Skin of body (tissue), 2 donors: ENCODE results near the gene PAXIP1. TPM values are rescaled to one million over a fixed set of nuclear protein-coding genes. Genes with fewer than 3 reads are reported as not detected.

Experiments used
- DNase-seq: peaks from one replicate; lab custom pipeline; 2025; lab: John Stamatoyannopoulos, UW
- total RNA-seq: library from RNA; depleted of rRNA; stranded (reverse); fragments of >200 nt; gene quantifications from one replicate; pipeline ENCODE4 v1.2.3, GENCODE V29; 2014

PAXIP1 gene
- total RNA-seq, 1 donor from 2014 or later = 10.5 TPM

DNA sequence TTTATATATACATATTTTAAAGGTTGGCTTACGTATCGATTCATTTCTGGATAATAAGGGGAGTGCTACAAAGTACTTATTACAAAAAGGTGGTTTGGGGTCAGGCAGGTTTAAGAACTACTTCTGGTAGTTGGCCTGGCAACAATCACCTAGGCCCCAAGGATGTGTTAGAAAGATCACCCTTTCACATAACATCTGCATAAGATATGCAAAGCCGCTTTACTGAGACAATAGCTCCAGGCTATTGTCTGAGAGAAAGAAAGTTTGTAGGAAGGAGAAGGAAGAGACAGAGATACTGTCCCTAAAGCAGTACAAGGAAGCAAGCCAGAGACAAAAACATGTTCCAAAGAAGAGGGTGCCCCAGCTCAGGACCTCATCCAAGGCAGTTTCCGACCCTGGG, 6.2 kb downstream of the PAXIP1 start:
- no peak for DNase-seq

DNA sequence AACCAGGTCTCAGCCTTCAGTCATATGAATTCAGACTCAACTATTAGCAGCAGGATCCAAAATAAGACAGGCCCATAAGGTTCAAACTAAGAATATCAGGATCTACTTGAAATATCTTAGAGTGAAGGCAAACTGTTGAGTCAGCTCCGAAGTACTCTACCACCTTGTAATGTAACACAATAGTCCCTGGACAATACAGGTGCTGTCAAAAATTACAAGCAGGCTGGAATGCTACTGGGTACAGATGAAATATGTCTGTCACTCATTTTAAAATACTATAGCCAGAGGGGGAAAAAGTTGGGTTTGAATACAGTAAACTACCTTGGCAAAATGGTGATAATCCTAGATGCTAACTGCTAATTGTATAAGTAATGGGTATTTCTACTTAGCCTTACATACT, 6.8 kb downstream of the PAXIP1 start:
- no peak for DNase-seq

DNA sequence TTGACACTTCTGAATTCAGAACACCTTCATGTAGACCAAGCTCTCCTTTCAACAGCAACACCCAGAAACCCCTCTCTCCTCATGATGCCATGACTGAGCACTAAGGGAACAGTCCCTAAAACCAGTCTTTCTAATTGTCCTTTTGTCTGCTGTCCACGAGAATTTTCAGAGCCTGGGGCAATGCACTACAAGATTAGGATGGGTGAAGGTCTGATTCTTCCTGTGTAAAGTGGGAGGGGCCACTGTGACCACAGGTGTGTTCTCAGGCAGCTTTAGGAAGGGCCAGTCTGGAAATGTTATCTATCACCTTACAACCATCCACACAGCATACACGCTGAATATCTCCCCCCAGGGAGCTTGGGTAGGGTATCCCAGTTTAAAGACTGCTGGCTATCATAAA, 7.9 kb downstream of the PAXIP1 start:
- no peak for DNase-seq

DNA sequence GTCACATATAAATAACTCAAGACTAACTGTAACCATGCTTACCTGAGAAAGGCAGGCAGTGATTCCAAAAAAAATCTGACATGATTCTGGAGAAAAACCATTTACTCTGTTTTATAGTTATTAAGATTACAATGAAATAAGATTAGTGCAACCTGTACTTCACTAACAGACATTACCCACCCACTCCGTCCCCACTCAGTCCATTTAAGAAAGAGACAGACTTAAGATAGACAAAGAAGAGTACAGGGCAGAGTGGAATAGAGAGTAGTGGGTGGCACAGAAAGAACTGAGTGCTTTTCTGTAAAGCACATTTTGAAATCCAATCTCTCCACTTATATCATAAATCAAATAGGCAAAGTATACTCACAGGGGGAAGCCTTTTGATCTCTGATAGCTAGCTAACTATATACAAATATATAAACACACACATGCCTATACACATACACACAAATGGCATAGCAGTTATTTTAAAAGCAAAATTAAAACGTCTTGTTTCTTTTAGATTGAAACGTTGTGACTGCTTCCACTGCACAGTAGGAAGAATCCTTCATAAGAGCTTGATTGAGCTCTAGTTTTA, 11.9 kb downstream of the PAXIP1 start:
- DNase-seq = no peak

DNA sequence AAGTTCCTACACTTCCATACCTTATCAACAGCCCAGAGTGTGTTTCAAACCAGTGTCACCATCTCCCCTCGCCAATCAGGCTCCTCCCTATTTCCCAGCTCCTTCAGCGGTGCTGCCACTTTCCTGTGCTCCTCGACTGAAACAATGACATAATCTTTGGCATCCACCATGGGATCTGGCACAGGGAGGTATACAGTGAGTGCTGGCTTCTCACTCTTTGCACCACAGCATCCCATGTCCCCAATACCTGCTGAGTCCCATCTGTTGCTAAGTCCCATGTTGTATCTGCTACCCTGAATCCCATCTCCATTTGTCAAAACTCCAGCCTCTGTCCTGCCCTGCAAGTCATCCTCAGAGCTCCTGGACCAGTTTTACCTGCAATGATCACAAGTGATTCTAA, 15.4 kb downstream of the PAXIP1 start:
- DNase-seq = no peak

DNA sequence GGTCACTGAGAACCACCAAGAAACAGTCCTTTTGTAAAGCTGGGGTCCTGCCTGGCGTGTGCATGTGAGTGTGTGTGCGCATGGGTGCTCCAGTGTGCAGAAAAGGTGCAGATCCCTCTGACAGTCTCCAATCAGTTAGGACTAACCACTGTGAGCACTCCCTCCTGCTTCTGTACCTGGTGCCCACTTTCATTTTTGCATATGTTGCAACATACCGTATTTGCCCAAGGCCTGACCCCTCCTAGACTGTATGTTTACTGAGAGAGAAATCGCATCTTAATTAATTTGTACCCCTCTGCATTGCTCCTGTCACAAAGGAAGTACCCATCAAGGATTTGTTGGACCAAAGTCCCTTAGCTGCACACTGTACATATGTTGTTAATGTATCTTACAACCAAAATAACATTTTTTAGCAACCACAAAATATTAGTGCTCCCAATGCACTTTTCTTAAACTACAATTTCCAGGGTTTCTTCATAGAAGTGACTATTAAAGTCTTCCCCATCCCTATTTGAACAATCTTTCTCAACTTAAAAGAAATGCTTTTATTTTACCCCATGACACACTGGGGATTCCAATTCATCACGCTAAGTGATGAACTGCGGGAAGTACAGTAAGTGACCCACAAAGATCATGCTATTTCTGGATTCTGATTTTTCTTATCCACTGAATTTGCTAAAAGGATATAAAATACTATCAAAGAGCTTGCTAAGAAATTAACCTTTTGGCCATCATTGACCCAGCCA, 16.6 kb downstream of the PAXIP1 start:
- no peak for DNase-seq

DNA sequence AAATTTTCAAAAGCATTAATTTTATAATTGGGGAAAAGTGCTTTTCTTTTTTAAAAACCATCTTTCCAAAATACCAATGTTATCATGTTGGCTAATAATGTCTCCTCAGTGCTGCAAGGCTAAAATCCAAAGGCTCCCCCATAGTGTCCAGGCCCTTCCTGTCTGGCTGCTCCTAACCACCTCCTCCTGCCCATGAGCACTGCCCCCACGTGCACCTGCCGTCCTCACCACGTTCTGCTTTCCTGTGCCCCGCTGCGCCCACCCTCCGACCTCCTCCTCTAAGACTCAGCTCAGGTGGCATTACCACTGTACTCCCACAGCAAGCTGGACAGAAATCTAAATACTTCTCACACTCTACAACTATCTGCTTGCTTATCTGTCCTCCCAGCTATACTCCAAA, 17.7 kb downstream of the PAXIP1 start:
- no peak for DNase-seq

DNA sequence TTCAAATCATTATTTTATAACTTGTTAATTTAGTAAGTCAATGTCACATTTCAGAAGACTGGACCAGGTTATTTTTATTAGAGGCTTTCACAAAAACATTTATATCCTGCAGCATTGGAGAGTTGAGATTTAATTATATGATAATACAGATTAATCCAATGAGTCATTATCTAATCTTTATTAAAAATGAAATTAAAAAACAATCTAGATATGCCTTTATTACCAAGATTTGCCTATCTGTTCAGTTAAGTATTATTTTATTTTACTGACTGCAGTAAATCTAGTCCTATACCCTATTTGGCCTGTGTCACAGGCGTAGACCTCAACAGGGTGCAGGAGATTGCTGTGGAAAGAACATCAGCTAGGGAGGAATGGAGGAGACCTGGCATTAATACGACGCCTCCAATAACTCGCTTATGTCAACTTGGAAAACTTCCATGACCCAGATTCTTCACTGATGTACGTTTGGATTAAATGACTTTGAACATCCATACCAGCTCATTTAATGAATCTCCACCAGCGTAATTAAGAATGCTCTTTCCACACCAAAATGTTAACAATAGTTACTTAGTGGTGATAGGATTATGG, 18.2 kb downstream of the PAXIP1 start:
- no peak for DNase-seq

DNA sequence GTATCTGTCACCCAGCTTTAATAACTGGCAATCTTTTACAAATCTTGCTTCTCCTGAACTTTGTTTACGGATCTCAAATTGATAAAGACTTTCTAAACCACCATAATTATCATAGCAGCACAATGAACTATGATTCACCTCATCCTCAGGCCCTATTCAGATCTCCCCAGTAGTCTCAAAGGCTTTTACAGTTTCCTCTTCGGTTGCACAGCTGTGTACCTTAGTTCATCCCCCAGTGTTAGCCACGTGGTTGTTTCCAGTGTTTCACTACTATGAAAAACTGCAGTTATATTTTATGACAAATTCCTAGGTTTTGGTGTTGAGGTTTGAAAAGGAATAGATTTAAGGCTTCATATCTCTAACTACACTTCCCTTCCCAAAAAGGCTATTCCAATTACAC, 24.9 kb downstream of the PAXIP1 start:
- DNase-seq = no peak

DNA sequence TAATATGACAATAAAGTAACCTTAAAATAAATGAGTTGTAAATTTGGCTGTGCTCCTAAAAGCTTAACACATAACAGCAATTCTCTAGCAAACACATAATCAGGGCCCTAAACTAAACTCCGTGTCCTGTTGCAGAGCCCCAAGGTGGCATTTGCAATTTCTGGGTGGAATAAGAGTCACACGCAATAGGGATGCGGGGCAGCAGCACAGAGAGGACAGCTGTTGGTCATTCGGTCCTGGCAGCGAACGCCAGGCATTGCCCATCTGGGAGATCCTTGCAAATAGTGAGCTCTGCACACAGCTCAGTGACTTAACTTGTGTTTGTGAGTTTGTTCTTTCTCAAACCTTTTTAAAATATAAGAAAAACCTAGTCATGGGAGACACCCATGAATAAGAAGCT, 25.7 kb downstream of the PAXIP1 start:
- no peak for DNase-seq

DNA sequence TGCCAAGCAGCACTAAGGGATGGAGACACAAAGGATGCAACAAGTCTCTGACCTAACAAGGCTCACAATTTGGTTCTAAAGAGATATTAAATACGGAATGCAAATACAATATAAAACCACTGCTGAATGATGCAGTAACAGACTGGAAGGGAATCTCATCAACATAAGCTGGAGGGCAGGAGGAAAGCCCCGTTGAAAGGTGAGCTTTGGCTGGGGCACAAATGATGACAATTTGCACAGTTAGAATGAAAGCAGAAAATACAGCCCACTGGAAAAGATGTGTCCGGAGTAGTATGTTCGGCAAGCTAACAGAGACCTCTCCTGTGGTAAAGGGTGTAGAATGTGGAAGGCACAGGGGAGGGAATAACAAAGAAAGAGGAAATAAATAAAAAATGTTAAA, 26.1 kb downstream of the PAXIP1 start:
- no peak for DNase-seq

DNA sequence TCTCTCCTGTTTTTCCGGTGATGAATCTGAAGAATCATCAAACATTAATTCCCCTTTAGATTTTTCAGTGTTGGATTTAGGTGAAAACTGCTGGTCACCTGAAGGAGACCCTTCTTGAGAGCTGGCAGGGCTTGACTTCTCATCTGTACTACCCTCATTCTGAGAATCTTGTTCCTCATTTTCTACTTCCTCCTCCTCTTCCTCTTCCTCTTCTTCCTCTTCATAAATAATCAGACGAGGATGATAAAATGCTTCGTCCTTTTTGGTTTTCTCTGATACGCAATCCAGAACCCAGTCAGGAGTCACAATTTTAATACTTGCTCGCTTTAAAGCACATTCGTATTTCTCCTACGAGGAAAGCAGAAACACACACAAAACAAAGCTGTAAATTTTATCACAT, 26.9 kb downstream of the PAXIP1 start:
- no peak for DNase-seq

DNA sequence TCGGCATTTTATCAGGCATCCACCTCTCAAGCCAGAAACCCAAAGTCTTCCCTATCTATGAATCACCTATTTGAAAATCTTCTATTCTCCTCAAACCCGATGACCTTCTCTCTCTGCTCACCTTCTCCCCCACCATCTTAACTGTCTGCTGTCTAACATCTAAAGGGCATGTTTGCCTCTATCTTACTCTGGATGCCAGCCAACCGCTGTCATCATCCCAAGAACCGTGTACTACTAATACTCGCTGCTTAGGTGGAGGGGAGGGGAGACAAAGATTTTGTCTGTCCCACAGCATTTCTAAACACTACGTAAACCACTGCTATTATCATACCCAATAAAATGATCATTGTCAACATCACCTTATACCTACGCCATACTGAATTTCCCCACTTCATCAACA, 29.5 kb downstream of the PAXIP1 start:
- DNase-seq = no peak

DNA sequence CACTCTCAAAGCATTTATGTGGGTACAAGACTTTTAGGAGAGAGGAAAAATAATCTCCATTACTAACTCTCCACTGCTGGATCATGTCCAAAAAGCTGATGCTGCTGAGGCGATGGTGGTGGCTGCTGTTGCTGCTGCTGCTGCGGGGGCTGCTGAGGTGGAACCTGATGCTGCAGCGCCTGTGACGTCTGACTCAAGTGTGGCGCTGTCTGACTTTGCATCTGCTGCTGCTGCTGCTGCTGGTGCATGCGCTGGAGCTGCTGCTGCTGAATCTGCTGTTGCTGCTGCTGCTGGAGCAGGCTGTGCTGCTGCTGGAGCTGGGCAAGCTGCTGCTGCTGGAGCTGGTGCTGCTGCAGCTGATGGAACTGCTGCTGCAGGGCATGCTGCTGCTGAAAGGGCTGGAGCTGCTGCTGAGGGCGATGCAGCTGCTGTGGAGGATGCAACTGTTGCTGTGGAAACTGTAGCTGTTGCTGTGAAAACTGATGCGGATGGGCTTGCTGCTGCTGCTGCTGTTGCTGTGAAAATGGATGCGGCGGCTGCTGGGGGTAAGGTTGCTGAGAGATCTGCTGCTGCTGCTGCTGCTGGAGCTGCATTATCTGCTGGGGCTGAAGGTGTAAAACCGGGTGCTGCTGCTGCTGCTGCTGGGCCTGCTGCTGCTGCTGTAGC, 34.5 kb downstream of the PAXIP1 start:
- no peak for DNase-seq

DNA sequence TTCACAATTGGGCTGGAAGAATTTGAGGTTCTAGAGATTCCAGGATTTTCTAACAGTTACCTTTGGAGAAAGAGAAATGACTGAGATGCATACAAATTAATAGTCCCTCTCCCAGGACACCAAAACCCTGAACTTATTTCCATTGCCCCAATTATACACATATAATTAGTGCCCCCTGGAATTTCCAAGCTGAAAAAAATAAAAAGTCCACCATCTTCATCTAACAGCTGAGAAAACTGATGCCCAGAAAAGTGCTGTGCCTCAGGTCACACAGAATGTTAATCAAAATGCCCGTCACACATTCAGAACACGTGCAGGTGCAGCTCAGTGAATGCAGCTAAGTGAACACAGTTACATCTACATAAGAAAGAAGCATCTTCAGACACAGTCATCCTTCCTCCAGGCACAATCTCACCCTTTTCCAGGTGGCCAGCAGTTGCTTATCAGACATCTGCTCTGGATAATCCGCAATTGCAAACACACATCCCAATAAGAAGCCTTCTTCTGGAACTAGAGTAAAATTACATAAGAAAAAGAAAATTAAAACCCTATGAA, 35.4 kb downstream of the PAXIP1 start:
- DNase-seq = no peak

DNA sequence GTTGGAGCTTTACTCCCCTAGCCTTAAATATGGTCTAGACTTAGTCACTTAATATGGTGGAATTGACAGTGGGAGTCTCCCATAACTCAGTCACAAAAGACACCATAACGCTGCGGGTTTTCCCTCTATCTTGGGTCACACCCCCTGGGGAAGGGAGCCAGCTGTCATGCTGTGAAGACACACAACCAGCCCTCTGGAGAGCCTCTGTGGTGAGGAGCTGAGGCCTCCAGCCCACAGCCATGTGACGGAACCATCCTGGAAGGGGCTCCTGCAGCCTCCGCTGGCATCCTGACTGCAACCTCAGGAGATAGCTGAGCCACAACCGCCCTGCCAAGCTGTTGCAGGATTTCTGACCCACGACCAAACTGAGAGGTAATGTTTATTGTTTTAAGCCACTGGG, 37.9 kb downstream of the PAXIP1 start:
- no peak for DNase-seq

DNA sequence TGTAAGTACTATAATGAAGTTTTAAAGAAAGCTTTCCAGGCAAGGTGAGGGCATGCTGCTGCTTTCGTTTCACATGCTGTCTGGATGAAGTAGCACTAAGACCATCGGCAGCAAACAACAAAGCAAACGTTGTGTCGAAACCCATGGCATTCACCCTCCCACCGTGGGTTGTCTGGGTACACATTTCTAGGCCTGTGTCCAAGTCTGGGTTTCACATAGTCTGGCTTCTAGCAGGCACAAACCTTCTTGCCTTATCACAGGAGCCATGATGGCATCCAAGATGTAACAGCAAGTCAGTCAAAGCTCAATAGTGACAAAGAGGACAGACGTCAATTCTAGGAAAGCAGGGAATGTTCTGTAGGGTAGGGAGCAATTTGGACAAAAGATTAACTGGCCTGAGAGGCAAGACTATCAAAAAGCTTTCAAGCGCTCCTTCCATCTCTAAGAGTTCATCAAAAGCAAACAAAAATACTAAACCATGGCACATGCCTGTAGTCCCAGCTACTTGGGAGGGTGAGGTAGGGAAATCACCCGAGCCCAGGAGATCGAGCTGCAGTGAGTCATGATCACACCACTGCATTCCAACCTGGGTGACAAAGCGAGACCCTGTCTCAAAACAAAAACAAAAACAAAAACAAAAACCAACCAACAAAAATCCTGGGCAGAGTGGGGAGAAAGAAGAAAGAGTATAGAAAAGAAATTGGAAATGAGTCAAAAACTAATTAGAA, 42.7 kb downstream of the PAXIP1 start:
- DNase-seq = no peak

DNA sequence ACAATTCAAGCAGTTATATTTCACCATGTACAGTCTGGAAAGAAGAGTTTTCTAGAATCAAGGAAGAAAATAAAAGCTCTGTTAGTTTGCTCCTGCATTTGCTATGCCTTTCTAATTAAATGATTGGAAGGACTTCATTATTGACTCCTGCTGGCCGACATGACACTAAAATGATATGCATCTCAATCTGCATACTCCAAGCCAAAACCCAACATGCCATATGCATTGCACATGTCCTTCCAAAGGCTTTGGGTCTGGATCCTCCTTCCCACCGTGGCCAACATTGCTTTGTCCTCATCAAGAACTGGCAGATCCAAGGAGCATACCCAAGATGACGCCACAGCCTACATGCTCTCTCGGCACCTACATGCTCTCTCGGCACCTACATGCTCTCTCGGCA, 46.5 kb downstream of the PAXIP1 start:
- DNase-seq = no peak

DNA sequence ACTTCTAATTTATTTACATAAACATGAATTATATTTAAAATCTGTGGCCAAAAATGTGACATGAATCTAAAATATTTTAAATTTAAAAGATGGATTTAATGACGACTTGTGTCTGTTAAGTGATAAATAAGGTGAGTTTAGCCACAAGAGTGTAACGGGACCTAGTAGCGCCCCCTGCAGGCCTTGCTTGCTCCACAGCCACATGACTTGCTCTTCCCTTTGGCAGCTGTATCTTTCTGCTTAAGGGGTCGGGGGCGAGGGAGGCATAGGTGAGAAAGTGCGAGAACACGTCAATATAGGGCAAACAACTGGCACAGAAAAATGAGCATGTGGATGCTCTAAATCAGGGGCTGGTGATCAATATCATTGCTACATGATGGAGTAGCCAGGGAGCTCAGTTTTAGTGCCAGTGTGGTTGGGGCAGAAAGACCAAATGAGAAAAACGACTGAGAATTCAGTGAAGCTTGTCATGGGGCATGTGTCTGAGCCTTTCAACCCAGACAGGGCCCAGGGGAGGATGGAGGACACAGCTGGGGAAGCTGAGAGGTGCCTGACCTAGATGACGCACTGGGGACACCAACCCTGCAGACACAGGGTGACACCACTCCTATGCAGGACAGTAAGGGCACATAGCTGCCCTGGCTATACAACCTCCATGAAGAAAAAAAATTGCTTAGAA, 49.8 kb downstream of the PAXIP1 start:
- DNase-seq = no peak

DNA sequence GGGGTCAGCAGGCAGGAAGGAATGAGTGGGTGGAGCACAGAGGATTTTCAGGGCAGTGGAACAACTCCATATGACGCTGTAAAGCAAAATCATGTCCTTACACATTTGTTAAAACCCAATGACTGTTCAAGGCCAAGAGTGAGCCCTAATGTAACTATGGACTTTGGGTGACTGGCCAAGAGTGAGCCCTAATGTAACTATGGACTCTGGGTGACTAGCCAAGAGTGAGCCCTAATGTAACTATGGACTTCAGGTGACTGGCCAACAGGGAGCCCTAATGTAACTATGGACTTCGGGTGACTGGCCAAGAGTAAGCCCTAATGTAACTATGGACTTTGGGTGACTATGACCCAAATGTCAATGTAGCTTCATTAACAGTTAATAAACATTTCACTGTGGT, 52.0 kb downstream of the PAXIP1 start:
- DNase-seq = no peak

DNA sequence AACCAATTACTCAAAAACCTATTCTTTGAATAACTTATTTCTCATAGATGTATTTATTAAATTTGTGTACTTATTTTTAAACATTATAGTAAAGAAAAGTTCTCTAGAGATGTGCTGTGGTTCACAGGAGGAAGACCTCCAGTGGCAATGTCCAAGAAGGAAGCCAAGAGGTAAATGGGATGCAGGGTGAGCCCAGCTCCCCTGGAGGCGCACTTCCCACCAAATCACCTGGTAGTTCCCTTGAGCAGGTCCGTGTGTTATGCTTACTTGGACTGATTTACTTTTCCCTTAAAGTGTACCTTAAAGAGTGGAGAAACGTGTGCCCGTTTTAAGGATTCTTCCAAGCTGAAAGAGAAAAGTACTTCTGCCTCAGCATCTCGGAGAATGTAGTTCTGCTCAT, 55.3 kb downstream of the PAXIP1 start:
- DNase-seq = no peak
